Activated naive CD8-positive, alpha-beta T cell treated with anti-CD3 and anti-CD28 coated beads, Interleukin-2, amount 10 ng/mL, durations not matched to agents 7 days and 5 days (primary cell): Measurements from ENCODE around the gene RNU6-1. TPM values are rescaled to one million over a fixed set of nuclear protein-coding genes. Genes with fewer than 3 reads are reported as not detected.

ENCODE experiments used
- total RNA-seq, 2 experiments: library from RNA; stranded (reverse); gene quantifications; one replicate each; pipeline ENCODE4 v1.2.3, GENCODE V29; 2021

RNU6-1 gene
- total RNA-seq, 2 experiments from 2014 or later: not detected

Other genes starting within 250 kb of the RNU6-1 start
- gene SKOR1, start 14.5 kb downstream of the RNU6-1 start, total RNA-seq: under 1 TPM; 0.71 to 0.89 TPM
- gene PIAS1, start 214.3 kb upstream of the RNU6-1 start, total RNA-seq: 10 to 100 TPM; 53.8 to 54.3 TPM